ENCODE measurements around the gene IDH2.

- TF ChIP-seq, protein P1, sequence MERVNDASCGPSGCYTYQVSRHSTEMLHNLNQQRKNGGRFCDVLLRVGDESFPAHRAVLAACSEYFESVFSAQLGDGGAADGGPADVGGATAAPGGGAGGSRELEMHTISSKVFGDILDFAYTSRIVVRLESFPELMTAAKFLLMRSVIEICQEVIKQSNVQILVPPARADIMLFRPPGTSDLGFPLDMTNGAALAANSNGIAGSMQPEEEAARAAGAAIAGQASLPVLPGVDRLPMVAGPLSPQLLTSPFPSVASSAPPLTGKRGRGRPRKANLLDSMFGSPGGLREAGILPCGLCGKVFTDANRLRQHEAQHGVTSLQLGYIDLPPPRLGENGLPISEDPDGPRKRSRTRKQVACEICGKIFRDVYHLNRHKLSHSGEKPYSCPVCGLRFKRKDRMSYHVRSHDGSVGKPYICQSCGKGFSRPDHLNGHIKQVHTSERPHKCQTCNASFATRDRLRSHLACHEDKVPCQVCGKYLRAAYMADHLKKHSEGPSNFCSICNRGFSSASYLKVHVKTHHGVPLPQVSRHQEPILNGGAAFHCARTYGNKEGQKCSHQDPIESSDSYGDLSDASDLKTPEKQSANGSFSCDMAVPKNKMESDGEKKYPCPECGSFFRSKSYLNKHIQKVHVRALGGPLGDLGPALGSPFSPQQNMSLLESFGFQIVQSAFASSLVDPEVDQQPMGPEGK (CRISPR knock-in tag; IDR thresholded peaks at IDR 0.05; ENCODE audit: borderline replicate concordance), result no peak
- TF ChIP-seq TSHZ2 (CRISPR knock-in tag; IDR thresholded peaks at IDR 0.05), result no peak
Observed at GRCh38 chr15:90042356-90042755, 59.9 kb downstream of the IDH2 start.
